ENCODE results near the gene ZNF593.

The ZNF593 gene

GRCh38 chr1:26158271-26158907, 11.3 kb upstream of the ZNF593 start:
- TF ChIP-seq POLR2A (IDR thresholded peaks at IDR 0.05; ENCODE audit: low read depth, low read length): no peak
- FAIRE-seq: no peak
- no peak for DNase-seq (ENCODE audit: insufficient read length, low spot score)

- no peak for TF ChIP-seq POLR2A (IDR thresholded peaks at IDR 0.05; ENCODE audit: low read depth, low read length)
- DNase-seq (ENCODE audit: insufficient read length, low spot score): no peak
- FAIRE-seq: no peak
Observed at GRCh38 chr1:26158908-26159742, 10.6 kb upstream of the ZNF593 start, which contains the start of gene FAM110D. Gene FAM110D (plus strand): TSS chr1:26159079. CDS start chr1:26161292, 2,213 bp downstream.

GRCh38 chr1:26159743-26160039, 10.0 kb upstream of the ZNF593 start:
- FAIRE-seq (no peak), DNase-seq (ENCODE audit: insufficient read length, low spot score) (no peak)
- no peak for TF ChIP-seq POLR2A (IDR thresholded peaks at IDR 0.05; ENCODE audit: low read depth, low read length)

DNA sequence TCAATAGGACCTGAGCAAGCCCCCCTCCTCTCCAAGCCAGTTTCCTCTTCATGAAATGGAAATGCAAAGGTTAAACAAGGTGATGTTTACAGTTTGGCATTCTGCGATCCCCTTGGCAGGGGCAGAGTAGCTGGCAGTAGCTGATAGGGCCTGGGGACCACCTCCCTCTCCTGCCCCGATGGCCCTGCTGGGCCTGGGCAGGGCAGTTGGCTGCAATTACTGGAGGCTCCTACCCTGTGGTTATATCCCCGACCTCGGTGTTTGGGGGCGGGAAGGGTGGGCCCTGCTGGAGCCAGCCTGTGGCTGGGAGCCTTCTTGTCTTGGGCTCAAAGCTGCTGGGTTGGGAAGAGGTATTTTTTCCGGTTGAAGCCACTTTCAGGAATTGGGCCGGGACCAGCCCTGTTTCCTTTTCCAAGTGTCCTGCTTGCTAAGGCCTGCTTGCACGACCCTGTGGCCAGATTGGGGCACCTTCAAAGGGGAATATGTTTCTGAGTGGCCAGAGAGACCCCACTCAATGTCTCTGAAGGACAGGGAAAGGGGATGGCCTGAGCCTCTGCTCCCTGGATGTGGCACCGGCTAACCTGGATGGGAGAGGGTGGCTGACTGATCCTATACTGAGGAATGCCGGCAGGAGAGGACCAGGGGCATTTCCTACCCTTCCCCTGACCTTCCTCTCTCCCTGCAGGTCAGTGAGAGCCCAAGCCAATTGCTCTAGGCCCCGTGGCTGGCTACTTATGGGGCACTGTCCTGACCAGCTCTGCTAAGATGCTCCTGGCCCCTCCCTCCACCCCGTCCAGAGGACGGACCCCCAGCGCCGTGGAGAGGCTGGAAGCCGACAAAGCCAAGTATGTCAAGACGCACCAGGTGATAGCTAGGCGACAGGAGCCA, 8.9 kb upstream of the ZNF593 start:
- no peak for TF ChIP-seq POLR2A (IDR thresholded peaks at IDR 0.05; ENCODE audit: low read depth, low read length)
- DNase-seq (ENCODE audit: insufficient read length, low spot score): no peak
- FAIRE-seq: no peak

- FAIRE-seq (no peak), DNase-seq (ENCODE audit: insufficient read length, low spot score) (no peak)
- TF ChIP-seq POLR2A (IDR thresholded peaks at IDR 0.05; ENCODE audit: low read depth, low read length): no peak
Observed at GRCh38 chr1:26161415-26162219, 8.1 kb upstream of the ZNF593 start.

DNA sequence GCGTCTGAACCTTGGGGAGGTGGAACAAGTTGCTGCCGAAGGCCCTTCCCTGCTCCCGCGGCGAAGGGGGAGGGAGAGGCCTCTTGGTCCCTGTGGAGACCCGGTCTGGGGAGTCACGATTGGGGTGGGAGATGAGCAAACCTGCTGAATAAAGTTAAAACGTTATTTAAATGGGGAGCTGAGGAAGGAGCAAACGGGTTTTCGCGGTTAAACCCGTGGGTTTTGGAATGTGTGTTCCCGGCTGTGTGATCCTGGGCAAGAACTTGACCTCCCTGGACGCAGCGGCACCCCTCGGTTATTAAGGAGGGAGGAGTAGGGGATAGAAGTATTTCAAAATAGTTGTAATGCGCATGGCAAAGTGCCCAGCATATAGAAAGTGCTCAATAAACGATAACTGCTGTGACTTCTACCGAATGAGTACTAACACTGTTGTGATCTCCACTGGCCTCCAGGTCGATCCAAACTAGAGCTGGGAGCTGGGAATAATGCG, 7.4 kb upstream of the ZNF593 start:
- DNase-seq (ENCODE audit: insufficient read length, low spot score): no peak
- TF ChIP-seq POLR2A (IDR thresholded peaks at IDR 0.05; ENCODE audit: low read depth, low read length): no peak
- FAIRE-seq: no peak

- no peak for TF ChIP-seq POLR2A (IDR thresholded peaks at IDR 0.05; ENCODE audit: low read depth, low read length)
- FAIRE-seq (no peak), DNase-seq (ENCODE audit: insufficient read length, low spot score) (no peak)
Observed at GRCh38 chr1:26163684-26164035, 6.0 kb upstream of the ZNF593 start.

DNA sequence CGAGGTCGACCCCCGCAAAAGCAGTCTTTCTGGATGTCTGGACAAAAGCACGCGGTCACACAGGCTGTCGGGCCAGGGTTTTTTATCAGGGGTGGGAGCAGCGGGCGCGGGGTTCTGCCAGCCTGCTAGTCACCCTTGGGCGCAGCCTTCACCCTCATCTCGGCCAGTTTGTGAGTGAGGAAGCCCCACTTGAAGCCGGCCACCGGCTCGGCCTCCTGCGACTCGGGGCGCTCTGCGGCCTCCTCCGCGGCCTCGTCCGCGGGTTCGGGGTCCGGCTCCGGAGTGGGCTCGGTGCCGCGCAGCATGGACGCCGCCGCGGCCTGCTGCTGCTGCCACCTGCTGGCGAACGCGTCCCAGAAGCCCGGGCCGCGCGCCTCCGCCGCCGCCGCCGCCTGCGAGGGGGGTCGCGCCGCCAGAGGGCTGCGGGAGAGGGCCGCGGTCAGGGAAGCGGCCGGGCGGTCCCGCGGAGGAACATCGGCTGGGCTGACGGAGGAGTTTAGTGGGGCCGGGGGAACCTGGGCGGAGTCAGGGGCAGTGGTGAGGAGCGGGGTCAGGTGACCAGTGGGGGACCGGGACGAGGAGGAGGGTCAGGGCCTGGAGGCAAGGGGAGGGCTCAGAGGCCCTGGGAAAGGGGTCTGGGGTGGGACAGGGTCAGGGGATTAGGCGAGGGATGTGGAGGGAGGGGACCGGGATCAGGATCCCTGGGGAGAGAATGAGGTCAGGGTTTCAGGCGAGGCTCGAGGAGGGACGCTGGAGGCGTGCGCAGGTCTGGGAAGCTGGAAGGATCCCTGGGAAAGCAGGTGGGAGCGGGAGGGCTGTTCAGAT, 5.5 kb upstream of the ZNF593 start:
- TF ChIP-seq POLR2A (IDR thresholded peaks at IDR 0.05; ENCODE audit: low read depth, low read length): no peak
- FAIRE-seq (no peak), DNase-seq (ENCODE audit: insufficient read length, low spot score) (no peak)

DNA sequence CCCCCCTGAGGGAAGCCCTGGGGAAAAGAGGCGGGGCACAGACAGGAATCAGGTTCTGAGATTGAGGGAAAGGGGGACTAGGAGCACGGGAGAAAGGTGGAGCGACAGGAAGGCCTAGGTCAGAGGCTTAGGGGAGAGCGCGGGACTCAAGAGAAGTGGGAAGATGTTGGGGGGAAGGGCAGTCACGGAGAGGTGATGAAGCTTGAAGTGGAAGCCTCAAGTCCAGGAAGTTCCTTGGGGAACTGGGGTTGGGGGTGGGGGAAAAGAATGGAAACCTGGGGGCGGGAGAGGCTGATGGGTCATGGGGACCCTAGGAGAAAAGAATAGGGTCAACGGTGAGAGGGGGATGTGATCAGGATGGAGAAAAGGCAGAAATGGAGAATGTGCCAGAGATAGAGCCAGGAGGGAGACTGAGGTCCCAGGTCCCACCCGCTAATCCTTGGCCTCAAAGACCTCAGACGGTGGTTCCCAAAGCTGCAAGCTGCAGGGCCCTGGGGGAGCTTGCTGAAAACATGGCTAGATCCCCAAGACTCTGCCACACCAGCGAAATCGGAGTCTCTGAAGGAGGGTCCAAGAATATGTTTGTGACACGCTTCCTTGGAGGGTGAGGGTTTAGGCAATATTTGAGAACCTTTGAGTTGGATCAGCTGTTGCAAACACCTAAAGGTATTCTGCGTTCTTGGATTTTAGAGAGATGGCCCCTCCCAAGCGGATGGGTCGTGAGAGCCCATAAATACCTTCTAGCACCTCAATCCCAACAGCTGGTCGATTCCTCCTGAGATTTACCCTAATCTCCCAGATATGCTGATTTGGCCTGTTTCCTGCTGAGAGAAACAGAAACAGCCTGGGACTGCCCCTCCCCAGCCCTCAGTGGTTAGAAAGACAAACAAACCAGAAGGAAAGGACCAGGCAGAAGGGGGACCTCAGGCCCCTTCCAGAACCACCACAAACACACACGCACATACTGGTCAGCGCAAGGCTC, 4.6 kb upstream of the ZNF593 start:
- no peak for DNase-seq (ENCODE audit: insufficient read length, low spot score)
- FAIRE-seq: no peak
- no peak for TF ChIP-seq POLR2A (IDR thresholded peaks at IDR 0.05; ENCODE audit: low read depth, low read length)

- FAIRE-seq (no peak), DNase-seq (ENCODE audit: insufficient read length, low spot score) (no peak)
- no peak for TF ChIP-seq POLR2A (IDR thresholded peaks at IDR 0.05; ENCODE audit: low read depth, low read length)
Observed at GRCh38 chr1:26166719-26167281, 2.9 kb upstream of the ZNF593 start.
